DMS114 treated with DMSO at 0.1 percent for 48 hours (cell line): ENCODE data around the gene SEMA6B.
"Not testable (repeated sequence)": the region's sequence is repeated elsewhere in the genome, so short reads cannot be mapped to it uniquely, and the experiment has no call there.

Experiments used
- DNase-seq: peaks from one replicate; lab custom pipeline; 2025; ENCODE audit not compliant: unreplicated experiment; lab: John Stamatoyannopoulos, UW

The SEMA6B gene, protein sequence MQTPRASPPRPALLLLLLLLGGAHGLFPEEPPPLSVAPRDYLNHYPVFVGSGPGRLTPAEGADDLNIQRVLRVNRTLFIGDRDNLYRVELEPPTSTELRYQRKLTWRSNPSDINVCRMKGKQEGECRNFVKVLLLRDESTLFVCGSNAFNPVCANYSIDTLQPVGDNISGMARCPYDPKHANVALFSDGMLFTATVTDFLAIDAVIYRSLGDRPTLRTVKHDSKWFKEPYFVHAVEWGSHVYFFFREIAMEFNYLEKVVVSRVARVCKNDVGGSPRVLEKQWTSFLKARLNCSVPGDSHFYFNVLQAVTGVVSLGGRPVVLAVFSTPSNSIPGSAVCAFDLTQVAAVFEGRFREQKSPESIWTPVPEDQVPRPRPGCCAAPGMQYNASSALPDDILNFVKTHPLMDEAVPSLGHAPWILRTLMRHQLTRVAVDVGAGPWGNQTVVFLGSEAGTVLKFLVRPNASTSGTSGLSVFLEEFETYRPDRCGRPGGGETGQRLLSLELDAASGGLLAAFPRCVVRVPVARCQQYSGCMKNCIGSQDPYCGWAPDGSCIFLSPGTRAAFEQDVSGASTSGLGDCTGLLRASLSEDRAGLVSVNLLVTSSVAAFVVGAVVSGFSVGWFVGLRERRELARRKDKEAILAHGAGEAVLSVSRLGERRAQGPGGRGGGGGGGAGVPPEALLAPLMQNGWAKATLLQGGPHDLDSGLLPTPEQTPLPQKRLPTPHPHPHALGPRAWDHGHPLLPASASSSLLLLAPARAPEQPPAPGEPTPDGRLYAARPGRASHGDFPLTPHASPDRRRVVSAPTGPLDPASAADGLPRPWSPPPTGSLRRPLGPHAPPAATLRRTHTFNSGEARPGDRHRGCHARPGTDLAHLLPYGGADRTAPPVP

DNA sequence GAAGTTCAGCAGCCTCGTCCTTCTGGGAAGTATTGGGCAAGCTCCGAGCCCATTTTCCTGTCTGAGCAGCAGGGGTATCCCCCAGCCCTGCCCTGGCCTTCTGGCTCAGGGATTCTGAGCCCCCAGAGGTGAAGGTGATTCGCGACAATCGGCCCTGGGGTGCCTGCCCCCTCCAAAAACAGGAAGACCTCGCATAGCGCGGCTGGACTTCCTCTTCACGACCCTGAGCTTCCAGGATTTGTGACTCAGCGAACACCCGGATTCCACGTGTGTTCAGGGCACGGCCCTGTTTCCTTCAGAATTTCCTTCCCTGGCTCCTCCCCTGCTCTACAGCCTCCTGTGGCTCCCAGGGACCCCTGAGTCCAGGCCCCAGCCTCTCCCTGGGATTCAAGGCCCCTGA is at the start of gene SEMA6B:
Gene SEMA6B, minus strand, starts transcription at position 116 of the 400 bp plus-strand sequence. CDS start 1,227 bp downstream, outside the sequence.
- no peak for DNase-seq

DNA sequence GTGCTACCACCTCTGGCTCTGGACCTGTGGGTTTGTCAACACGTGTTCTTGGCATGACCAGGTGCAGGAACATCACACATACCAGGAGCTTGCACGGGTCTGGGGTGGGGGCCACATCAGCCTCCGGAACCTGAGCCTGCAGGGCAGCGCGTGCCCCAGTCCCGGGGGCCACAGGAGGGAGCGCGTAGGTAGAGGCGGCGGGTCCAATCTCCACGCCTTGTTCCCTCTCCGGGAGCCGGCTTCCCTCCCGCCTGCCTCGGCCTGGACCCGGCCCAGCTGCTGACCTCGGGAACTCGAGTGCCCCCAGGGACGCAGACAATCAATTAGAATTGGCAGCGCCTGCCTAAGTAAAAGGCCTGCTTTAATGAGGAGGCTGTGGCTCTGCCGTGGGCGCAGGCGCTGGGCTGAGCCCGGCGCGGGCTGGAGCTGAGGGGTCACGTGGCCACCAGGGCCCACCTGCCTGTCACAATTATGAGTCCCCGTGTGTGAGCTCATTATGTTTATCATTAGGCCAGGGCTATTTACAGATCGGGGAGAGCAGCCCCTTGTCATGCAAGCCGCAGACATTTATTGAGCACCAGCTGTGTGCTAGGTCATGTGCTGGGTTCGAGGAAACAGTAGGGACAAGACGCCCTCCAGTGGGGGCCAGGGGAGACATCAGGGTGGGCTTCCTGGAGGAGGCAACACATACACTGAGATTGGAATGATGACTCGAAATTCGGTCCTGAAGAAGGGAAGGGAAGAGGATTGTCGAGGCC is 47.6 kb upstream of the SEMA6B start:
- no peak for DNase-seq

DNA sequence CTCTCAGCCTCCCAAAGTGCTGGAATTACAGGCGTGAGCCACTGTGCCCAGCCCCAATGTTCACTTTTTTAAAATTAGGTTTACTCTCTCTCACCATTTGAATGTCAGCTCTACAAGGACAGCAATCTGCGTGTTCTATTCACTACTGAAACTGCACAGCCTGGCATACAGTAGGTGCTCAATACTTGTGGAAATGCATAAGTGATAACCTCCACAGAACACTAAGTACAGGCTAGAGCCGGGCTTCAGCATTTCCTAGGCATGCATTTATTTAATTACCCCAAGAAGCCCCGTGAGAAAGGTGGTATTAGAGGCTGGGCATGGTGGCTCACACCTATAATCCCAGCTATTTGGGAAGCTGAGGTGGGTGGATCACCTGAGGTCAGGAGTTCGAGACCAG is 46.7 kb upstream of the SEMA6B start:
- no peak for DNase-seq

DNA sequence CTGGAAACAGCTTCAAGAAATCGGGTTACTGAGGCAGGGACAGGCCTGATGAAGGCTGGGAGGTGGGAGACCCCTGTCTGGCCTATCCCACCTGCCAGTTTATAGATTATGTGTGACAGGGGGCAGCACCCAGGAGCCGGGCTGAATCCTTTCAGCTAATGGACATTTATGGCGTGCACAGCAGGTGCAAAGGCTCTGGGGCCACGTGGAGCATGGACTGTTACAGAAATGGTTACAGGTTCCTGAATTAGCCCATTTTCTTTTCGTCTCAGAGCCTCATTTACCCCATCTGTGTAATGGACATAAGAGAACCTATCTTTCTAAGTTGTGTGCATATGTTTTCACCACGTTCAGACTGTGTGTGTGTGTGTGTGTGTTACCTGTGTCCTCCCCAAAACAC is 45.4 kb upstream of the SEMA6B start:
- no peak for DNase-seq

DNA sequence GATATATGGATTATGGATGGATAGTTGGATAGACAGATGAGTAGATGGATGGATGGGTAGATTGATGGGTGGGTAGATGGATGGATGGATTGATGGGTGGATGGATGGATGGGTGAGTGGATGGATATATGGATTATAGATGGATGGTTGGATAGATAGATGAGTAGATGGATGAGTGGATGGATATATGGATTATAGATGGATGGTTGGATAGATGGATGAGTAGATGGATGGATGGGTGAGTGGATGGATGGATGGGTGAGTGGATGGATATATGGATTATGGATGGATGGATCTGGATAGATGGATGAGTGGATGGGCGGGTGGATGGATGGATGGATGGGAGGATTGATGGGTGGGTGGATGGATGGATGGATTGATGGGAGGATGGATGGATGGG is 43.4 kb upstream of the SEMA6B start:
- no peak for DNase-seq

DNA sequence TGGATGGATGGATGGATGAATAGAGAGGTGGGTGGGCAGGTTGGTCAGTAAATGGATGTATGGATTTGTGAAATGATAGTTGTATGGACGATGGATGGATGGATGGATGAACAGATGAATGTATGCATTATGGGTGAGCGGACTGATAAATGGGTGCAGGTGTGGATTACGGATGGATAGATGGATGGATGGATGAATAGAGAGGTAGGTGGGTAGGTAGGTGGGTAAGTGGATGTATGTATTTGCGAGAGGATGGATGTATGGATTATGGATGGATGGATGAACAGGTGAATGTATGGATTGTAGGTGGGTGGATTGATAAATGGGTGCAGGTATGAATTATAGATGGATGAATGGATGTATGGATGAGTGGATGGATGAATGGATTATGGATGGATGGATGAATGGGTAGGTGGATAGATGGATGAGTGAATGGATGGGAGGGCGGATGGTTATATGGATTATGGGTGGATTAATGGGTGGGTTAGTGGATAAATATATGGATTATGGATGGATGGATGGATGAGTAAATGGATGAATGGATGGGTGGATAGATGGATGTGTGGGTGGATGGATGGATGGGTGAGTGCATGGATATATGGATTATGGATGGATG is 42.8 kb upstream of the SEMA6B start:
- DNase-seq = no peak

GRCh38 chr19:4600893-4601292 is 41.4 kb upstream of the SEMA6B start:
- no peak for DNase-seq

DNA sequence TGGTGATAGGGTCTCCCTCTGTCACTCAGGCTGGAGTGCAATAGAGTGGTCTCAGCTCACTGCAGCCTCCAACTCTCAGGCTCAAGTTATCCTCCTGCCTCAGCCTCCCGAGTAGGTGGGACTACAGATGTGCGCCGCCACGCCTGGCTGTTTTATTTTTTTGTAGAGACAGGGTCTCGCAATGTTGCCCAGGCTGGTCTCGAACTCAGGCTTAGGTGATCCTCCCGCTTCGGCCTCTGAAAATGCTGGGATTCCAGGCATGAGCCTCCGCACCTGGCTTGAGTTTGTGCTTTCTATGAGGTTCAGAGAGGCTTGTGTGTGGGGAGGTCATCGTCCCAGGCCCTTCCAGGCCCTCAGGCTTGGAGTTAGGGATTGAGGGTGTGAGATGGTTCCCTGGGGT is 40.6 kb upstream of the SEMA6B start:
- DNase-seq = no peak

GRCh38 chr19:4598712-4599111 is 39.2 kb upstream of the SEMA6B start:
- no peak for DNase-seq

GRCh38 chr19:4597975-4598671 is 38.6 kb upstream of the SEMA6B start:
- DNase-seq = no peak

GRCh38 chr19:4597278-4597974 is 37.9 kb upstream of the SEMA6B start:
- no peak for DNase-seq

- DNase-seq = no peak
These were observed 36.8 kb upstream of the SEMA6B start for GRCh38 chr19:4596033-4596904.

DNA sequence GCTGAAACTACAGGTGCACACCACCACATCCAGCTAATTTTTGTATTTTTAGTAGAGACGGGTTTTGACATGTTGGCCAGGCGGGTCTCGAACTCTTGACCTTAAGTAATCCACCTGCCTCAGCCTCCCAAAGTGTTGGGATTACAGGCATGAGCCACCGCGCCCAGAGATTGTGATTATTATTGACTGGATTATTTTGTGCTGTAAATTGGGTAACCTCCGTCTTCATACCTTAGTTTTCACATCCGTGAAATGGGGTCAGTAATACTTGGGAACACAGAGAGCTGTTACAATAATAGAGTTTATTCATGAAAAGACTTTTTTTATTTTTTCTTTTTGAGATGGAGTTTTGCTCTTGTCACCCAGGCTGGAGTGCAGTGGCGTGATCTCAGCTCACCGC is 35.7 kb upstream of the SEMA6B start:
- DNase-seq = not testable (repeated sequence)

DNA sequence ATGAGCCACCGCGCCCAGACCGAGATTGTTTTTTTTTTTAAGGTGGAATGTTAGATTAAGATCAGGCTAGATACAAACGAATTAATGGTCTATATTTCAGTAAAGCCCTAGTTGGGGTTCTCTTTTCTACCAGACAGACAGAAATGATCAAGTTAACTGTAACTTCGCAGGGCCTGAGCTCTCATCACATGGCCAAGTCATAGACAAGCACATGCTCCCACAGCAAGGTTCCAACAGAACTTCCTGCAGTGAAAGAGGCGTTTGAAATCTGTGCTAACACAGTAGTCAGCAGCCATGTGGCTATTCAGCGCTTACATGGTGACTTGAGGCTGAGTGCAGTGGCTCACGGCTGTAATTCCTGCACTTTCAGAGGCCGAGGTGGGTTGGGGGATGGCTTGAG is 34.7 kb upstream of the SEMA6B start:
- DNase-seq = no peak

DNA sequence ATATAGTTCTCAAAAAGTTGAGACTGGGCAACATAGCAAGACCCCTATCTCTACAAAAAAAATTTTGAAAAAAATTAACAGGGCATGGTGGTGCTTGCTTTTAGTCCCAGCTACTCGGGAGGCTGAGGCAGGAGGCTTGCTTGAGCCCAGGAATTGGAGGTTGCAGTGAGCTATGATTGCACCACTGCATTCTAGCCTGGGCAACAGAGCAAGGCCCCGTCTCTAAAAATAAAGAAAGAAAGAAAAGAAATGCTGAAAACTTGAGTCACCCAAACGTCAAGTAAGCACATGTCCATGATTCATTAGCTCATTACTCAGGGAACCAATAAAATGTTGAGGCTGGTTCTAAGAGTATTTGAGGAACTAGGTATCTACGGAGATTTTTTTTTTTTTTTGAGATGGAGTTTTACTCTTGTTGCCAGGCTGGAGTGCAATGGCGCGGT is 33.9 kb upstream of the SEMA6B start:
- no peak for DNase-seq

DNA sequence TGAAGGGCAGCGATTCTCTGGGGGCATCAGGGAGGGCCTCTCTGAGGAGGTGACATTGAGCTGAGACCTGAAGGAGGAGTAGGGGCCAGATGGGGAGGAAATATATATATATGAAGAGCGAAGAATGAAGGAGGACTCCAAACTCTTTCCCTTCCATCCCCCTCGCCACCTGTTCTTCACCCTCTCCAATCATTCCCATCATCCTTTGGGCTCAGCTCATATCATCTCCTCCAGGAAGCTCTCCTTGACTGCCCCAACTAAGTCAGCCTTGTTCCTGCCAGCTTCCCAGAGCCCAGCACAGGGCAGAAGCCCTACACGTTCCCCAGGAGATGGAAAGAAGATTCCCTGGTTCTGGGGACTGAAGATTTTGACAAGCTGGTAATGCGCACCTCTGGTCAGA is 33.0 kb upstream of the SEMA6B start:
- no peak for DNase-seq

GRCh38 chr19:4591320-4591719 is 31.8 kb upstream of the SEMA6B start:
- no peak for DNase-seq

- DNase-seq = no peak
These were observed 31.1 kb upstream of the SEMA6B start for GRCh38 chr19:4590559-4590958.
